ENCODE data around the gene IFT74.
"Not testable (repeated sequence)": the region's sequence is repeated elsewhere in the genome, so short reads cannot be mapped to it uniquely, and the experiment has no call there.

IFT74 gene

GRCh38 chr9:27059907-27060306 lies 103.7 kb downstream of the IFT74 start:
- in situ Hi-C loops (cut with MboI; ENCODE audit: low sequenced_read_pairs), result no loop called here

GRCh38 chr9:27065288-27065687 lies 109.1 kb downstream of the IFT74 start:
- in situ Hi-C loops (cut with MboI; ENCODE audit: low sequenced_read_pairs), result no loop called here

GRCh38 chr9:27073841-27074728 lies 117.9 kb downstream of the IFT74 start:
- in situ Hi-C loops (cut with MboI; ENCODE audit: low sequenced_read_pairs), result no loop called here

GRCh38 chr9:27078685-27079084 lies 122.5 kb downstream of the IFT74 start:
- in situ Hi-C loops (cut with MboI; ENCODE audit: low sequenced_read_pairs), result no loop called here

GRCh38 chr9:27085456-27085855 lies 129.2 kb downstream of the IFT74 start:
- in situ Hi-C loops (cut with MboI; ENCODE audit: low sequenced_read_pairs), result no loop called here

- in situ Hi-C loops (cut with MboI; ENCODE audit: low sequenced_read_pairs), result no loop called here
These were observed 130.8 kb downstream of the IFT74 start for GRCh38 chr9:27086818-27087680.

- in situ Hi-C loops (cut with MboI; ENCODE audit: low sequenced_read_pairs), result no loop called here
These were observed 132.8 kb downstream of the IFT74 start for GRCh38 chr9:27088981-27089380.

GRCh38 chr9:27089706-27090105 lies 133.5 kb downstream of the IFT74 start:
- in situ Hi-C loops (cut with MboI; ENCODE audit: low sequenced_read_pairs), result no loop called here

GRCh38 chr9:27090231-27090630 lies 134.0 kb downstream of the IFT74 start:
- in situ Hi-C loops (cut with MboI; ENCODE audit: low sequenced_read_pairs), result no loop called here

GRCh38 chr9:27090711-27091110 lies 134.5 kb downstream of the IFT74 start:
- in situ Hi-C loops (cut with MboI; ENCODE audit: low sequenced_read_pairs), result no loop called here

GRCh38 chr9:27092496-27092895 lies 136.3 kb downstream of the IFT74 start:
- in situ Hi-C loops (cut with MboI; ENCODE audit: low sequenced_read_pairs), result not testable (repeated sequence)

- in situ Hi-C loops (cut with MboI; ENCODE audit: low sequenced_read_pairs), result not testable (repeated sequence)
These were observed 137.3 kb downstream of the IFT74 start for GRCh38 chr9:27093384-27094067.

GRCh38 chr9:27094640-27095298 lies 138.6 kb downstream of the IFT74 start:
- in situ Hi-C loops (cut with MboI; ENCODE audit: low sequenced_read_pairs), result no loop called here

- in situ Hi-C loops (cut with MboI; ENCODE audit: low sequenced_read_pairs), result no loop called here
These were observed 151.0 kb downstream of the IFT74 start for GRCh38 chr9:27107241-27107640.

- in situ Hi-C loops (cut with MboI; ENCODE audit: low sequenced_read_pairs), result no loop called here
These were observed 152.8 kb downstream of the IFT74 start, which contains the start of gene TEK for GRCh38 chr9:27108981-27109541. Gene TEK (plus strand): TSS chr9:27109225. CDS start chr9:27109591, 366 bp downstream.

GRCh38 chr9:27109621-27110020 lies 153.4 kb downstream of the IFT74 start:
- in situ Hi-C loops (cut with MboI; ENCODE audit: low sequenced_read_pairs), result no loop called here

- in situ Hi-C loops (cut with MboI; ENCODE audit: low sequenced_read_pairs), result no loop called here
These were observed 154.0 kb downstream of the IFT74 start for GRCh38 chr9:27110181-27110580.

GRCh38 chr9:27112235-27112634 lies 156.0 kb downstream of the IFT74 start:
- in situ Hi-C loops (cut with MboI; ENCODE audit: low sequenced_read_pairs), result no loop called here
